Gastroesophageal sphincter (tissue), 3 donors: Measurements from ENCODE around the gene RRP9.

ENCODE experiments used
- EP300 ChIP-seq: sonication (generic); formaldehyde crosslinking; IDR thresholded peaks from one replicate; pipeline ENCODE4 v1.6.1; 2017; ENCODE audit warnings: antibody characterized with exemption, mild to moderate bottlenecking
- POLR2A ChIP-seq, 2 donors: fragments of 450-650 bp; IDR thresholded peaks; one replicate each; pipeline ENCODE4 v1.6.1; 2017; ENCODE audit warnings: antibody characterized with exemption in 2 of 2, mild to moderate bottlenecking in 2 of 2, moderate library complexity in 1 of 2
- TF ChIP-seq, protein P1 (sequence below), 4 experiments: fragments of 200-600 bp in 2 of 4; fragments of 450-650 bp in 2 of 4; sonication (generic) in 1 of 4; IDR thresholded peaks; one replicate each; pipeline ENCODE4 v1.5.1; 2017 to 2019; ENCODE audit warnings: antibody characterized with exemption in 4 of 4, mild to moderate bottlenecking in 2 of 4, moderate library complexity in 2 of 4

GRCh38 chr3:51933471-51934138 lies 8.1 kb downstream of the RRP9 start:
- TF ChIP-seq, protein P1, sequence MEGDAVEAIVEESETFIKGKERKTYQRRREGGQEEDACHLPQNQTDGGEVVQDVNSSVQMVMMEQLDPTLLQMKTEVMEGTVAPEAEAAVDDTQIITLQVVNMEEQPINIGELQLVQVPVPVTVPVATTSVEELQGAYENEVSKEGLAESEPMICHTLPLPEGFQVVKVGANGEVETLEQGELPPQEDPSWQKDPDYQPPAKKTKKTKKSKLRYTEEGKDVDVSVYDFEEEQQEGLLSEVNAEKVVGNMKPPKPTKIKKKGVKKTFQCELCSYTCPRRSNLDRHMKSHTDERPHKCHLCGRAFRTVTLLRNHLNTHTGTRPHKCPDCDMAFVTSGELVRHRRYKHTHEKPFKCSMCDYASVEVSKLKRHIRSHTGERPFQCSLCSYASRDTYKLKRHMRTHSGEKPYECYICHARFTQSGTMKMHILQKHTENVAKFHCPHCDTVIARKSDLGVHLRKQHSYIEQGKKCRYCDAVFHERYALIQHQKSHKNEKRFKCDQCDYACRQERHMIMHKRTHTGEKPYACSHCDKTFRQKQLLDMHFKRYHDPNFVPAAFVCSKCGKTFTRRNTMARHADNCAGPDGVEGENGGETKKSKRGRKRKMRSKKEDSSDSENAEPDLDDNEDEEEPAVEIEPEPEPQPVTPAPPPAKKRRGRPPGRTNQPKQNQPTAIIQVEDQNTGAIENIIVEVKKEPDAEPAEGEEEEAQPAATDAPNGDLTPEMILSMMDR (IDR thresholded peaks at IDR 0.05), result no peak
- TF ChIP-seq POLR2A (IDR thresholded peaks at IDR 0.05) (no peak), EP300 (no peak)
